ENCODE results near the gene EHMT1.

DNA sequence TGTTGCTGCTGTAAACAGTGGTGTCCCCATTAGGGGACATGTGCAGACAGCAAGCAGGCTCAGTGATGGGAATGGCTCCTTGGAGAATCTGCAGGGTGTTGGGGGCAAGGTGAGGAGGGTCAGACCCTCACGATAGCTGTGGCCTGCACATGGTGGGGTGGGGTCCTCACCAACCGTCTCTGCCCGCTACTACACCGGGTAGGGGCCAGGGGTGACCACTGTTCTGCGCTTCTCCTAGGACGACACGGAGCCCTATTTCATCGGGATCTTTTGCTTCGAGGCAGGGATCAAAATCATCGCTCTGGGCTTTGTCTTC is 263.7 kb downstream of the EHMT1 start:
- no peak for TF ChIP-seq POLR2A (IDR thresholded peaks at IDR 0.05; ENCODE audit: control extremely low read depth in 1 of 2, low read depth in 2 of 2, low read length in 2 of 2)
- no peak for TF ChIP-seq CTCF (IDR thresholded peaks at IDR 0.05; ENCODE audit: control extremely low read depth in 1 of 3, insufficient read depth in 1 of 3, low read depth in 1 of 3, low read length in 3 of 3)
- no peak for TF ChIP-seq CEBPB (IDR thresholded peaks at IDR 0.05; ENCODE audit: low read depth, low read length)

Data from H1 (cell line).